NCI-H2196 treated with DMSO at 0.1 percent for 48 hours (cell line): Measurements from ENCODE around the gene UQCC5.

ENCODE experiments used
- DNase-seq: peaks from one replicate; lab custom pipeline; 2025; ENCODE audit not compliant: unreplicated experiment; lab: John Stamatoyannopoulos, UW

UQCC5 gene

DNA sequence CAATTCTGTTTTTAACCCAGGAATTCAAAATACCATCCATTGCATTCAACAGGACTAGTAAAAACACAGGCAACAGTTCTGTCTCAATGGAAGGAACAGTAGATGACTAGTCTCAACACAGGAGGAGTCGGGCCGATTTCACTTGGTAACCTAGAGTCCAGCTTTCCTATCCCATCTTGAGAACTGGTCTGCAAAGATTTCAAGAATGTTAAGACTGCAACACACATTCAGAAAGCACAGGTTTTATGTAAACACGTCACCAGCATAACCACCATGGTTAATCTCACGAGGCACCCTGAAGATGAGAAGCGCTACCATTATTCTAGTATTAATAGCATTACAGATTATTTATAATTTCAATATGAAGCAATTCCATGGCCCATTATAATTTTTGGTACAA, 22.0 kb downstream of the UQCC5 start:
- DNase-seq = no peak

DNA sequence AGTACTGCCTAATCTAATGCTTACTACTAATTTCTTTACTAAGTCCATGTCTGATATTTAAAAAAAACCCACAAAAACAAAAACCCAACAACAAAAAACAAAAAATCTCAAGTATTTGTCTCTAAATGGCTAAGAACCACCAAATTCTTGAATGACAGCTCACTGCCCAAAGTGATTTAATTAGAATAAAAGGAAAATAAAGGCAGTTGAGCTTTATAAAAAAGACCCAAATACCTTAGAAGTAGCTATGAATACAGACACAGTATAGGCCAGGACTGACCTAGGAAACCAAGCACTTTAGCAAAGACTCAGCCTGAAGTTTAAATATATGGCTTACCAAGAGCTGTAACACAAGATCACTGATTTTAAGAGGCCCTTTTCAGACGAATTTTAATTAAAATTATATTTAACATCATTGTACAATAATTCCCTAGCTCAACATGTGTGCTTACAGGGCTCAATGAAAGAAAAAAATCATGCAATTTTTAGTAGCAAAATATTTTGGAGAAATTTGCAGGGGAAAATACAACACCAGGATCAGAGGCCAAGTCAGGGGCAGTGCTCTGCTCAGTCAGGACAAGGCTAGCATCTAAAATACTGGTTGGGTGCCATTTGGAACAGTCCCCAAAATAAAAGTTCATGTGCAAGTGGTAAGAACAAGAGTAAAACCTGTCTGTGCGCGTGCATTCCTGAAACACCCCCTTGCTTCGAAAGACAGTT, 24.8 kb downstream of the UQCC5 start:
- DNase-seq = no peak

GRCh38 chr3:52563984-52564383, 27.6 kb downstream of the UQCC5 start:
- DNase-seq = no peak

DNA sequence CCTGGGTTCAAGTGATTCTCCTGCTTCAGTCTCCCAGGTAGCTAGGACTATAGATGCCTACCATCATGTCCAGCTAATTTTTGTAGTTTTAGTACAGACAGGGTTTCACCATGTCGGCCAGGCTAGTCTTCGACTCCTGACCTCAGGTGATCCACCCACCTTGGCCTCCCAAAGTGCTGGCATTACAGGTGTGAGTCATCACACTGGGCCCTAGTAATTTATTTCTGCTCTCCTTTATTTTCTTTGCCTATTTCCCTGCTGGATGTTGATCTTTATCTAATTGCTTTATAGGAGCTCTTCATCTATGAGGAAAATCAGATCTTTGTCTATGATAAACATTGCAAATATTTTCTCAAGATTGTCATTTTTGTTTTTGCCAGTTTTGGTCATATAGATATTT, 31.7 kb downstream of the UQCC5 start:
- no peak for DNase-seq

GRCh38 chr3:52570076-52570475, 33.7 kb downstream of the UQCC5 start:
- DNase-seq = no peak

GRCh38 chr3:52572221-52572620, 35.8 kb downstream of the UQCC5 start:
- no peak for DNase-seq

GRCh38 chr3:52574056-52574965, 37.9 kb downstream of the UQCC5 start:
- no peak for DNase-seq
